Ascending aorta (tissue), 2 donors: ENCODE data around the gene SMPD2. TPM values are rescaled to one million over a fixed set of nuclear protein-coding genes. Genes with fewer than 3 reads are reported as not detected.

Source experiments
- DNase-seq, 2 donors: peaks; one replicate each; pipeline ENCODE4 v3.0.0-alpha.2; 2019; ENCODE audit warnings: low spot score in 2 of 2
- H3K27ac ChIP-seq, 2 donors: fragments of 200-600 bp; sonication (generic); one replicate each; pipeline ENCODE4 v1.5.1; 2016 to 2017; ENCODE audit warnings: mild to moderate bottlenecking in 1 of 2
- H3K27me3 ChIP-seq: fragments of 200-600 bp; sonication (generic); one replicate; pipeline ENCODE4 v1.5.1; 2017
- H3K36me3 ChIP-seq, 2 donors: fragments of 200-600 bp; sonication (generic); one replicate each; pipeline ENCODE4 v1.5.1; 2016
- H3K4me1 ChIP-seq, 2 donors: fragments of 200-600 bp; sonication (generic); one replicate each; pipeline ENCODE4 v1.5.1; 2016 to 2017; ENCODE audit warnings: mild to moderate bottlenecking in 1 of 2
- H3K4me3 ChIP-seq, 2 donors: fragments of 200-600 bp; sonication (generic); one replicate each; pipeline ENCODE4 v1.5.1; 2016 to 2017; ENCODE audit warnings: mild to moderate bottlenecking in 1 of 2
- H3K9me3 ChIP-seq, 2 donors: fragments of 200-600 bp; sonication (generic); one replicate each; pipeline ENCODE4 v1.5.1; 2016
- CTCF ChIP-seq, 3 experiments: fragments of 200-600 bp in 2 of 3; fragments of 450-650 bp in 1 of 3; sonication (generic) in 2 of 3; IDR thresholded peaks; one replicate each; pipeline ENCODE4 v1.5.1; 2016 to 2019; ENCODE audit warnings: antibody characterized with exemption in 3 of 3, mild to moderate bottlenecking in 1 of 3, moderate library complexity in 1 of 3
- intact Hi-C: fragments of 100-400 bp; cut with DNase I; formaldehyde crosslinking; loops from one replicate; pipeline ENCODE4 v1.15.1; 2023
- total RNA-seq: library from RNA; depleted of rRNA; stranded (reverse); fragments of >200 nt; gene quantifications from one replicate; pipeline ENCODE4 v1.1.0, GENCODE V29; 2016

SMPD2 gene
- total RNA-seq, 1 donor from 2014 or later, result 14.2 TPM

DNA sequence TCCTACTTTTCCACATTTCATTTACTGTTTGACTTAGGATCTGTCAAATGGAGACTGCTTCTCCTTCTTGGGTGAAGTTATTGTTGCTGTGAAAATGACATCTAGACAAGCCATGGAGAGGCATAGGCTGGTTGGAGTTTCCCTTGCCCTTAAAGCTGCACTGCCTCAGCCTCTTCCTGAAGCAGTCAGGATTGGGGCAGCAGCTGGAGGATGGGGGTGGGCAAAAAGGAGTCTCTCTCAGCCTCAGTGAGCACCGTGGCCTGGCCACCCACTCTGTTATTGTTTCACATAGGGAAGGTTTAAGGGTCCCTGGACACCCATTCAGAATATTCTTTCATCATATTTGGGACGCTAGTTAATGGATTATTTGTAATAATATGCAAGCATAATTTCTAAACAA lies 50.2 kb downstream of the SMPD2 start:
- H3K9me3 ChIP-seq, result no peaks in the 10 kb centered on the region
- no peak for DNase-seq
- no peaks in the 10 kb centered on the region for H3K27me3 ChIP-seq
- intact Hi-C loops, result no loop called here
- H3K4me3 ChIP-seq, result no peak overlapping the region
- no peak for TF ChIP-seq CTCF (IDR thresholded peaks at IDR 0.05)
- no peaks in the 10 kb centered on the region for H3K36me3 ChIP-seq
- H3K27ac ChIP-seq, result no peak overlapping the region
- H3K4me1 ChIP-seq, result no peaks in the 10 kb centered on the region

DNA sequence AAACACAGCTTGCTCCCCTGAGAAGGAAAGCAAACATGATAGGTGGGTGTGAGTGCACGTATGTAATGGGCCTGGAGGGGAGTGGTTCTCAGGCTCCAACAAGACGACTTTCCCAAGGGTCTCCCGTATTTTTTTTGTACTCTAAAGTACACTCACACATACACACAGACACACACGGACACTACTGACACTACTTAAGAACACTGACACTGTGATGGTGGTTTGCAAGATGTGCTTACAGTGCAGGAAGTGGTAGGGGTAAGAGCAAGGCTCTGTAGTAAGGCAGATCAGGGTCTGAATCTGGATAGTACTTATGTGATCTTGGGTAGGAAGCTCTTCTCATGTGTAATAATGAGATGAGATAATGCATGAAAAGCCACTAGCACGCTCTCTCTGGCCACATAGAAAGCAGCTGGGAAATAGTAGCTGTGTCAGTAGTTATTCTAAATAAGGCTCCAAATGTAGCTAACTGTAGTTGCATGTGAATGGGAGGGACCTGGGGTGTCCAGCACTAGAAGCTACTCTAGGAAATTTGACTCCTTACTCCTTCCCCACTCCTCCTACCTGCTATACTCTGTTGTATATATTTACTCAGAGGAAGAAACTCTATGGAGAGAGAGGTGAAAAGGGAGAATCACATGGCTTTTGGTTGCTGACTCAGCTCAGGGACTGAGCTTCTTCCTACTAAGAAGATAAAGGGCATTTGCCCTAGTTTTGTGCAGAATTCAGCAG lies 50.8 kb downstream of the SMPD2 start:
- Histone ChIP-seq H3K27me3 (no peaks in the 10 kb centered on the region), H3K9me3 (no peaks in the 10 kb centered on the region), H3K4me3 (no peak overlapping the region), H3K27ac (no peak overlapping the region), H3K4me1 (no peaks in the 10 kb centered on the region), H3K36me3 (no peaks in the 10 kb centered on the region)
- no peak for TF ChIP-seq CTCF (IDR thresholded peaks at IDR 0.05)
- DNase-seq, result no peak
- intact Hi-C loops, result no loop called here

Other genes with a start within 250 kb of the SMPD2 start
- gene CD164, start 58.3 kb upstream of the SMPD2 start, total RNA-seq, result 101 TPM
- gene PPIL6, start 96 bp upstream of the SMPD2 start, total RNA-seq, result 0.11 TPM
- 55.6 TPM for gene MICAL1, start 15.0 kb downstream of the SMPD2 start, total RNA-seq
- gene ZBTB24, start 42.5 kb downstream of the SMPD2 start, total RNA-seq, result 10.2 TPM